Brain microvascular endothelial cell (primary cell): ENCODE results near the gene CALN1.
A peak's percentile ranks its signal among the peaks of the same experiment; 100 is the strongest.

Source experiments
- DNase-seq: peaks from one replicate; pipeline ENCODE4 v3.0.0-alpha.2; 2020
- H3K27ac ChIP-seq: fragments of 250-450 bp; sonication (Bioruptor Pico); 2 replicates; pipeline ENCODE4 v1.5.1; 2020; ENCODE audit warnings: mild to moderate bottlenecking, moderate library complexity
- H3K27me3 ChIP-seq: fragments of 250-450 bp; sonication (Bioruptor Pico); replicated peaks from 2 replicates; pipeline ENCODE4 v1.5.1; 2020; ENCODE audit warnings: mild to moderate bottlenecking
- H3K36me3 ChIP-seq: fragments of 250-450 bp; sonication (Bioruptor Pico); replicated peaks from 2 replicates; pipeline ENCODE4 v1.5.1; 2020; ENCODE audit warnings: mild to moderate bottlenecking
- H3K4me3 ChIP-seq: 2 replicates; pipeline ENCODE4 v1.5.1; 2011; ENCODE audit warnings: low read depth, mild to moderate bottlenecking, control low read depth, low read length, moderate library complexity
- CTCF ChIP-seq: IDR thresholded peaks from 2 replicates; pipeline ENCODE4 v1.5.1; 2011; ENCODE audit warnings: low read depth, mild to moderate bottlenecking, moderate library complexity, low read length, control low read depth, inconsistent platforms; ENCODE audit errors: missing control alignments
- in situ Hi-C: cut with HindIII; loops from 2 replicates; pipeline ENCODE4 v1.10.0; 2017; ENCODE audit warnings: low sequenced_read_pairs, low pct_ligation_motif_present

CALN1 gene

DNA sequence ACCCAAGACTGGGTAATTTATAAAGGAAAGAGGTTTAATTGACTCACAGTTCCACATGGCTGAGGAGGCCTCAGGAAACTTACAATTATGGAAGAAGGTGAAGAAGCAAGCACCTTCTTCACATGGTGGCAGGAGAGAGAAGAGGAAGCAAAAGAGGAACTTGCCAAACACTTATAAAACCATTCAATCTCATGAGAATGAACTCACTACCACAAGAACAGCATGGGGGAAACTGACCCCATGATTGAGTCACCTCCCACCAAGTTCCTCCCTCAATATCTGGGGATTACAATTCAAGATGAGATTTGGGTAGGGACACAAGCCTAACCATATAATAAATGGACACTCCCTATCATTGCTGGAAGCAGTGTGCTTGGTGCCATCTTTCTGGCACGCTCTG, 506.3 kb downstream of the CALN1 start:
- Histone ChIP-seq H3K27ac (no peak overlapping the region), H3K4me3 (no peak overlapping the region), H3K27me3 (no peaks in the 10 kb centered on the region), H3K36me3 (no peaks in the 10 kb centered on the region)
- DNase-seq = no peak
- no peak for TF ChIP-seq CTCF
- in situ Hi-C loops = no loop called here

DNA sequence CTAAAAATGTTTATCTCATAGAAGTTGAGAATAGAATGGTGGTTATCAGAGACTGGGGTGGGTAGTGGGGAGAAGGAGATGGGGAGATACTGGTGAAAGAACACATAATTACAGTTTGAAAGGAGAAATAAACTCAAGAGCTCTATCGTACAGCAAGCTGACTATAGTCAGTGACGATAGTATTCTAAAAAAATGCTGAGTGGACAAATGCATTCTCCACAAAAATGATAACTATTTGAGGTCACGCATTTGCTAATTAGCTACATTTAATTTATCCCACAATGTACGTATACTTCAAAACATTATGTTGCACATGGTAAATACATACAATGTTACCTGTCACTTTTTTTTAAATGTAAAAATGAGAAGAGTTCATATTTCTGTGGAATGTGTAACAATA, 507.7 kb downstream of the CALN1 start:
- H3K27me3 ChIP-seq = no peaks in the 10 kb centered on the region
- no peaks in the 10 kb centered on the region for H3K36me3 ChIP-seq
- no peak overlapping the region for H3K4me3 ChIP-seq
- in situ Hi-C loops = no loop called here
- no peak for DNase-seq
- no peak overlapping the region for H3K27ac ChIP-seq
- no peak for TF ChIP-seq CTCF

DNA sequence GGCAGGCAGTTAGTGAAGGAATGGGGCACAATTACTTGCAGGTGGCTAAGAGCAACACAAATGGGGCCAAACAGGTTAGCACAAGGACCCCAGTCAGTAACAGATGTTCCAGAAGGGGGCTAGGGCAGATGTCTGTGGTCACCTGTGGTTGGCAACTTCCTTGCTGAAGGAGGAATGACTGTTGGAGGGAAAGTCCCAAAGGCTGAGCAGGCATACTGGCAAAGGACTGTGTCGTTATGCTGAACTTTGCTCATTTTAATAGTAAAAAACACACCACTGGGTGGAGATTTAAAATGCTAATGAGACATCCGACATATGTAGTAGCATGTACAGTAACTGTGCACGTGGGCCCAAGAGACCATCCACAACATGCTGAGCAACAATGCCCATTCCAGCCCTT, 511.6 kb downstream of the CALN1 start:
- no peaks in the 10 kb centered on the region for H3K27me3 ChIP-seq
- in situ Hi-C loops = no loop called here
- H3K36me3 ChIP-seq = no peaks in the 10 kb centered on the region
- no peak for DNase-seq
- no peak for TF ChIP-seq CTCF
- H3K27ac ChIP-seq = no peak overlapping the region
- no peak overlapping the region for H3K4me3 ChIP-seq

DNA sequence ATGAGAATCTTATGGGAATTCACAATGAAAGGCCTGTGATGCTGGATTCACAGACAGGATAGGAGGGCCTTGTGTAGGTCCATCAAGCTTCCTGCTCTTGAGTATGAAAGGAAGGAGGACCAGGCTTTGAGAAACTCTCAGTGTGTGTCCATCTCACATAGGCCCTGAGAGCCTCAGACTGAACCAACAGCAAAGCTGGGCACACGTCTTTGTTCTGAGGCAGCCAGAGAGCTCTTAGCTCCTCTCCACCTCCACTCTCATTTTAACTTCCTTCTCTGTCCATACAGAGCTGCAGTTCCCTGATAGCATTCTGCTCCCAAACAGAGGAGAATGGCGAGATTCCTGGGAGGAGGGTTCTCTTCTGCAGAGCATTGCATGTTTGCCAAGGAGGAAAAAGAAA, 515.6 kb downstream of the CALN1 start:
- TF ChIP-seq CTCF = no peak
- H3K27ac ChIP-seq = no peak overlapping the region
- DNase-seq = no peak
- in situ Hi-C loops = no loop called here
- no peaks in the 10 kb centered on the region for H3K36me3 ChIP-seq
- no peak overlapping the region for H3K4me3 ChIP-seq
- H3K27me3 ChIP-seq = no peaks in the 10 kb centered on the region

DNA sequence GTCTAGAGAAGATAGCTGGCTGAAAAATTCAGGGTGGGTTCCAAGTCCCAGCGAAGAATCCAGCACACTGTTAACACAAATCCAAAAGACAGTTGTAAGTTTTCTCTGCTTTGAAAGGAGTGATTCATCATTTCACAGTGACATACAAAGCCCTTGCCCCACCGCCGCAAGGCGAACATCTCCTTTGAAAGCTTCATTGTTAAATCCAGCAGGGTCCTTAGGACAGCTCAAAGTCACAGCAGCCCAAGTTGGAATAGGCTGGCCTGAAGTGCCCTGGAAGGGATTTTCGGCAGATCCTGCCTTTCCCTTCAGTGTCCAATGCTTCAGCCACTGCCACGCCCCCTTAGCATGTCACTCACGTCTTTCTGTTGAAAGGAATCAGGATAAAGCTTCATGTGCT, 526.1 kb downstream of the CALN1 start:
- in situ Hi-C loops = no loop called here

More for the DNA sequence above, 526.1 kb downstream of the CALN1 start:
- H3K4me3 ChIP-seq = peak overlapping the region; percentile 17
- H3K27ac ChIP-seq = no peak overlapping the region
- H3K36me3 ChIP-seq = no peaks in the 10 kb centered on the region
- DNase-seq = no peak
- no peak for TF ChIP-seq CTCF
- H3K27me3 ChIP-seq = no peaks in the 10 kb centered on the region
